Measurements from ENCODE around the gene MMP28. TPM values are rescaled to one million over a fixed set of nuclear protein-coding genes. Genes with fewer than 3 reads are reported as not detected.

The MMP28 gene
- total RNA-seq, 1 experiment from 2014 or later = not detected

DNA sequence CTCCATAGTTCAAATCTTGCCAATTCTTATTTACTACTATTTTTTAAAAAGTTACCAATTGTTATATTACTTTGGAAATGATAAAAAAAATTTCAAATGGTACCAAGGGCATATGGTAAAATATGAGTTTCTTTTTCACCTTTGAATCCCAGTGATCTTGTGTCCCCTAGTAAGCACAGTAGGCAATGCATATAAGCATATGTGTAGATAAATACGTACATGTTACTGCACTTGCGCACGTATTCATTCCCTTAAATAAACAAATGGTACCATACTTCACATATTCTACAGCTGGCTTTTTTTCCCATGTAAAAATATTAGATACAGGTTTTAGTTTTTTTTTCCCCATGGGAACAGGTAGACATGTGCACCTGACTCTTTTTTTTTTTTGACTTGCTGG, 45.7 kb upstream of the MMP28 start:
- peaks cover 60 to 90% (median 82%) of the 10 kb centered on the region in 3 experiments for H3K36me3 Mint-ChIP-seq (ENCODE audit: insufficient read depth in 1 of 3, low read depth in 3 of 3)
- no peak overlapping the region for H3K4me3 Mint-ChIP-seq
- Histone ChIP-seq H2AFZ (ENCODE audit: low read length) (no peak overlapping the region), H3K4me2 (ENCODE audit: insufficient read depth, insufficient read length, low read length) (no peak overlapping the region), H3K23me2 (ENCODE audit: insufficient read length, low read depth, low read length, poor library complexity, severe bottlenecking) (no peaks in the 10 kb centered on the region), H3K27ac (ENCODE audit: insufficient read length, low read depth, low read length) (no peak overlapping the region), H3K27me3 (ENCODE audit: insufficient read depth, low read length) (no peaks in the 10 kb centered on the region), H2BK5ac (ENCODE audit: insufficient read length, low read length) (no peak overlapping the region), H4K5ac (ENCODE audit: insufficient read length, low read depth, low read length) (no peak overlapping the region), H3K9me3 (ENCODE audit: control insufficient read depth, low read depth, low read length) (no peaks in the 10 kb centered on the region), H3K14ac (ENCODE audit: insufficient read depth, low read length) (no peak overlapping the region), H2BK20ac (ENCODE audit: low read depth, low read length, poor library complexity, severe bottlenecking) (no peak overlapping the region), H4K8ac (replicated peaks; ENCODE audit: insufficient read length, low read depth, low read length) (no peak overlapping the region), H4K91ac (ENCODE audit: insufficient read length, low read depth, low read length) (no peak overlapping the region), H2BK12ac (ENCODE audit: insufficient read length, low read depth, low read length) (no peak overlapping the region), H2AK5ac (ENCODE audit: insufficient read length, low read length) (no peak overlapping the region), H3K79me2 (ENCODE audit: insufficient read depth, low read length) (no peaks in the 10 kb centered on the region), H4K20me1 (ENCODE audit: control insufficient read depth, insufficient read depth, insufficient read length) (peaks cover 3% of the 10 kb centered on the region), H3K4me1 (ENCODE audit: insufficient read depth, low read length) (no peaks in the 10 kb centered on the region), H3K56ac (ENCODE audit: insufficient read length, low read depth, low read length) (no peak overlapping the region), H2BK15ac (ENCODE audit: low read depth, low read length) (no peak overlapping the region), H3T11ph (ENCODE audit: low read length) (no peak overlapping the region), H3K79me1 (ENCODE audit: insufficient read depth, low read depth, low read length, poor library complexity, severe bottlenecking) (no peaks in the 10 kb centered on the region), H3K4ac (ENCODE audit: low read depth, low read length) (no peak overlapping the region), H3K23ac (ENCODE audit: insufficient read length, low read depth, low read length) (no peak overlapping the region), H2BK120ac (ENCODE audit: low read depth, low read length, poor library complexity, severe bottlenecking) (no peak overlapping the region), H3K9ac (ENCODE audit: extremely low read depth, insufficient read length, low read length) (no peak overlapping the region), H3K18ac (ENCODE audit: insufficient read length, low read depth, low read length) (no peak overlapping the region)
- H3K9me3 Mint-ChIP-seq = no peaks in the 10 kb centered on the region
- TF ChIP-seq CTCF (conservative IDR thresholded peaks at IDR 0.05) = no peak
- no peaks in the 10 kb centered on the region for H3K27me3 Mint-ChIP-seq (ENCODE audit: low read depth)
- H3K4me1 Mint-ChIP-seq = no peaks in the 10 kb centered on the region
- WGBS (ENCODE audit: extremely low coverage, insufficient read length, low lambda C conversion rate) = no CpG with 5 or more reads among the region's 3 CpGs
- DNase-seq = no peak
- H3K27ac Mint-ChIP-seq = no peak overlapping the region

Measured in H9 (cell line).